ENCODE data around the gene GSS. TPM values are rescaled to one million over a fixed set of nuclear protein-coding genes. Genes with fewer than 3 reads are reported as not detected.

The GSS gene
- total and polyA plus RNA-seq, 12 donors: 52.4 to 120 (median 79.6) TPM

DNA sequence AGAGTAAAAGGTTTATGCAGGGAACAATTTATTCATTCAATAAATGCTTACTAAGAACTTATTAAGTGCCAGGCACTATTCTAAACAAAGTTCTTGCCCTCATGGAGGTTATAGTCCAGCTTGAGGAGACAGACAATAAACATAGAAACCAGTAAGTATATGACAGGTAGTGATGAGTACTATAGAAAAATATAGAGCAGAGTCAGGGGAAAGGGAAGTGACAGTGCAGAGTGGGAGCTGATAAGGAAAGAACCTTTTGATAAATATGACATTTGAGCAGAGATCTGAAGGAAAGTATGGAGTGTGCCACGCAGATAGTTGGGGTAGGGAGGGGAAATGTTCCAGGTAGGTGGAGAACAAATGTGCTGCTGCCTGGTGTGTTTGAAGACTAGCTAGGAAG lies 67.1 kb downstream of the GSS start:
- H3K27me3 ChIP-seq: no peaks in the 10 kb centered on the region
- TF ChIP-seq CTCF (IDR thresholded peaks at IDR 0.05) (no peak), POLR2A (IDR thresholded peaks at IDR 0.05) (no peak)
- intact Hi-C loops (cut with DNase I): no loop called here
- peaks cover 0 to 21% of the 10 kb centered on the region in 2 donors for H3K4me1 ChIP-seq (replicated peaks in 1 of 2)
- H3K36me3 ChIP-seq (replicated peaks in 1 of 2): peaks cover 0 to 20% of the 10 kb centered on the region in 2 donors
- 57 to 82% (median 64%) methylated on average over 1 of the region's 1 CpG for WGBS, 4 donors
- H3K27ac ChIP-seq: no peak overlapping the region
- DNase-seq: no peak
- H3K4me3 ChIP-seq: no peak overlapping the region
- H3K9me3 ChIP-seq (replicated peaks in 1 of 3): no peaks in the 10 kb centered on the region

DNA sequence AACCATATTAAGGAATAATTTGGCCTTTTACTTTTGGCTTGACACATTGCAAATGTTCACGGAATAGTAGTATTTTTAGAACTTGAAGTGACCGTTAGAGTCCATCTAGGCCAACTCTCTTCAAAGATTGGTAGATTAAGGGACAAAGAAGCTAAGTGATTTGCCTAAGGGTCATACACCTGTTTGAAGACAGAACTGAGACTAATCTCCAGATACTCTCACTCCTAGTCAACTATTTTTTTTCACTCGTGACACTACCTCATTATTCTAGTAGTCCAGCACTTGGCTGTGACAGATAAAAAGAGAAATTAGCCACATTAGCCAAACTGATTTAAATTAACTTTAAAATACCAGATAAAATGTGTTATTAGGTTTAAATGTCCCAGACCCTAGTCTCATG lies 68.6 kb downstream of the GSS start:
- Histone ChIP-seq H3K36me3 (replicated peaks in 1 of 2) (peaks cover 0 to 29% of the 10 kb centered on the region in 2 donors), H3K4me3 (no peak overlapping the region), H3K4me1 (replicated peaks in 1 of 2) (peaks cover 0 to 20% of the 10 kb centered on the region in 2 donors), H3K27me3 (no peaks in the 10 kb centered on the region), H3K9me3 (replicated peaks in 1 of 3) (no peaks in the 10 kb centered on the region), H3K27ac (no peak overlapping the region)
- intact Hi-C loops (cut with DNase I): no loop called here
- WGBS, 4 donors: 46 to 66% (median 57%) methylated on average over 3 of the region's 3 CpGs
- DNase-seq: no peak
- TF ChIP-seq CTCF (IDR thresholded peaks at IDR 0.05): no peak
- no peak for TF ChIP-seq POLR2A (IDR thresholded peaks at IDR 0.05)

DNA sequence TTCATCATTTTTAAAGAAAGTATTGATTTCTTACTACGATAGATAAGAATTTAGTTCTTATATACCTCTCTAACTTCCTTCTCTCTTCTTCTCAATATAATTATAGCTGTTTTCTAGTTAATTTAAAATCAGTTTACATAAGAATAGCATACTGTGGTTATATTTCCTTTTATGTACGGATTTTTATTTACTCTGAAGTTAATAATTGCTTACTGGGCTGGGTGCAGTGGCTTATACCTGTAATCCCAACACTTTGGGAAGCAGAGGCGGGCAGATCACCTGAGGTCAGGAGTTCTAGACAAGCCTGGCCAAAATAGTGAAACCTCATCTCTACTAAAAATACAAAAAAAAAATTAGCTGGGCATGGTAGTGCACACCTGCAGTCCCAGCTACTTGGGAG lies 69.5 kb downstream of the GSS start:
- Histone ChIP-seq H3K27ac (no peak overlapping the region), H3K9me3 (replicated peaks in 1 of 3) (no peaks in the 10 kb centered on the region), H3K4me3 (no peak overlapping the region), H3K36me3 (replicated peaks in 1 of 2) (peaks cover 0 to 29% of the 10 kb centered on the region in 2 donors), H3K4me1 (replicated peaks in 1 of 2) (peaks cover 0 to 11% of the 10 kb centered on the region in 2 donors), H3K27me3 (no peaks in the 10 kb centered on the region)
- DNase-seq: no peak
- WGBS, 4 donors: 93 to 97% (median 95%) methylated on average over 3 of the region's 3 CpGs
- intact Hi-C loops (cut with DNase I): no loop called here
- TF ChIP-seq CTCF (IDR thresholded peaks at IDR 0.05) (no peak), POLR2A (IDR thresholded peaks at IDR 0.05) (no peak)

DNA sequence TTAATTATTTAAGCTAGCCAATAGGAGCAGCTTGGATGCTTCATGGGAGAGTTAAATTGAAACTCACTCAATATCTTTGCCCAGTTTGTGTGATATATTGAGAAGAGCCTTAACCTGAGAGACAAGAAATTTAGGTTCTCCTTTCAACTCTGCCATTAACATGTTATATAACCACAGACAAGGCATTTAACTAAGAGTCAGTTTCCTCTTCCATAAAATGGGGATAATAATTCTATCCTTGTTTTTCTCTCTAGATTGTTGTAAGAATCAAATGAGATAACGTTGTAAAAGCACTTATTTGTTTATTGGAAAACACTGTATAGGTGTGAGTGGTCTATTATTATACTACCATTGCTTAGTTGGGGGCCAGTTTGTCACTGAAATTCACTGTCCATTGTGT lies 71.3 kb downstream of the GSS start:
- DNase-seq: no peak
- no peak overlapping the region for H3K4me3 ChIP-seq
- H3K9me3 ChIP-seq (replicated peaks in 1 of 3): no peaks in the 10 kb centered on the region
- H3K27ac ChIP-seq: no peak overlapping the region
- peaks cover 0 to 29% of the 10 kb centered on the region in 2 donors for H3K36me3 ChIP-seq (replicated peaks in 1 of 2)
- intact Hi-C loops (cut with DNase I): no loop called here
- whole genome bisulfite sequencing, 4 donors: 75 to 93% (median 82%) methylated on average over 1 of the region's 1 CpG
- no peak for TF ChIP-seq CTCF (IDR thresholded peaks at IDR 0.05)
- no peak for TF ChIP-seq POLR2A (IDR thresholded peaks at IDR 0.05)
- H3K27me3 ChIP-seq: no peaks in the 10 kb centered on the region
- peaks cover 0 to 14% of the 10 kb centered on the region in 2 donors for H3K4me1 ChIP-seq (replicated peaks in 1 of 2)
